Measurements from ENCODE around the gene ZSCAN16. TPM values are rescaled to one million over a fixed set of nuclear protein-coding genes. Genes with fewer than 3 reads are reported as not detected.
A peak's percentile ranks its signal among the peaks of the same experiment; 100 is the strongest.
"Not testable (repeated sequence)": the region's sequence is repeated elsewhere in the genome, so short reads cannot be mapped to it uniquely, and the experiment has no call there.

The ZSCAN16 gene
- 10 to 100 TPM in 1 of 3 donors, 1 to 10 TPM in 2; 5.8 to 15.6 (median 9.3) TPM for polyA plus RNA-seq

GRCh38 chr6:28124350-28124970 is at the start of gene ZSCAN16:
TSS of gene ZSCAN16 (plus strand) at chr6:28124609. CDS start at chr6:28125444, 835 bp downstream.
- peak; percentile 73 to 81 (median 78) for DNase-seq
- Mint-ChIP-seq H3K27ac (peak within 1 kb of the TSS; percentile 89 to 98 (median 96)), H3K4me3 (peak within 1 kb of the TSS; percentile 95 to 99 (median 97)), H3K27me3 (ENCODE audit: low read depth in 3 of 3) (no peaks in the 10 kb centered on the region), H3K4me1 (peaks cover 33 to 52% of the 10 kb centered on the region in 2 donors), H3K36me3 (peaks cover 15 to 28% (median 21%) of the 10 kb centered on the region in 3 donors), H3K9me3 (no peaks in the 10 kb centered on the region)

- Mint-ChIP-seq H3K27me3 (ENCODE audit: low read depth in 3 of 3) (peaks cover 15 to 30% (median 20%) of the 10 kb centered on the region in 3 donors), H3K36me3 (no peaks in the 10 kb centered on the region), H3K4me3 (peak overlapping the region in 1 of 5 donors; percentile 42), H3K9me3 (no peaks in the 10 kb centered on the region), H3K27ac (no peak overlapping the region), H3K4me1 (peaks cover 22 to 23% of the 10 kb centered on the region in 2 donors)
- DNase-seq: no peak
Measured at GRCh38 chr6:28078050-28078449, 46.4 kb upstream of the ZSCAN16 start.

- H3K27ac Mint-ChIP-seq: peak overlapping the region in 1 of 6 donors; percentile 99
- DNase-seq: no peak
- peak overlapping the region in 4 of 5 donors; percentile 28 to 99 (median 74) for H3K4me3 Mint-ChIP-seq
- peaks cover 22 to 23% of the 10 kb centered on the region in 2 donors for H3K4me1 Mint-ChIP-seq
- peaks cover 18 to 33% (median 20%) of the 10 kb centered on the region in 3 donors for H3K27me3 Mint-ChIP-seq (ENCODE audit: low read depth in 3 of 3)
- no peaks in the 10 kb centered on the region for H3K9me3 Mint-ChIP-seq
- H3K36me3 Mint-ChIP-seq: no peaks in the 10 kb centered on the region
Measured at GRCh38 chr6:28078836-28079235, 45.6 kb upstream of the ZSCAN16 start.

- Mint-ChIP-seq H3K4me3 (peak within 1 kb of the TSS; percentile 97 to 100 (median 99)), H3K27ac (peak within 1 kb of the TSS; percentile 83 to 99 (median 99)), H3K4me1 (peaks cover 22 to 23% of the 10 kb centered on the region in 2 donors), H3K27me3 (ENCODE audit: low read depth in 3 of 3) (peaks cover 18 to 33% (median 20%) of the 10 kb centered on the region in 3 donors)
- H3K9me3 Mint-ChIP-seq, H3K36me3 Mint-ChIP-seq, DNase-seq: not testable (repeated sequence)
Measured at GRCh38 chr6:28080381-28080630, 44.1 kb upstream of the ZSCAN16 start, which contains the start of gene ZNF165. TSS of gene ZNF165 (plus strand) at chr6:28080568. CDS start at chr6:28085481, 4,913 bp downstream.

GRCh38 chr6:28080631-28081485 is 43.6 kb upstream of the ZSCAN16 start:
- Mint-ChIP-seq H3K36me3 (peaks cover 0 to 4% (median 0%) of the 10 kb centered on the region in 3 donors), H3K9me3 (no peaks in the 10 kb centered on the region), H3K27me3 (ENCODE audit: low read depth in 3 of 3) (peaks cover 18 to 30% (median 20%) of the 10 kb centered on the region in 3 donors), H3K4me3 (peak overlapping the region; percentile 97 to 100 (median 99)), H3K4me1 (peaks cover 22 to 23% of the 10 kb centered on the region in 2 donors), H3K27ac (peak overlapping the region; percentile 83 to 99 (median 99))
- peak; percentile 89 to 94 (median 93) for DNase-seq

GRCh38 chr6:28081486-28081751 is 43.0 kb upstream of the ZSCAN16 start:
- peak; percentile 54 to 69 (median 67) for DNase-seq
- Mint-ChIP-seq H3K4me3 (peak overlapping the region; percentile 97 to 100 (median 99)), H3K9me3 (no peaks in the 10 kb centered on the region), H3K27ac (peak overlapping the region; percentile 83 to 99 (median 99)), H3K36me3 (peaks cover 0 to 6% (median 0%) of the 10 kb centered on the region in 3 donors), H3K4me1 (peaks cover 22 to 23% of the 10 kb centered on the region in 2 donors), H3K27me3 (ENCODE audit: low read depth in 3 of 3) (peaks cover 18 to 28% (median 20%) of the 10 kb centered on the region in 3 donors)

GRCh38 chr6:28082939-28083338 is 41.5 kb upstream of the ZSCAN16 start:
- peaks cover 5 to 10% (median 6%) of the 10 kb centered on the region in 3 donors for H3K36me3 Mint-ChIP-seq
- DNase-seq: no peak
- peaks cover 22 to 23% of the 10 kb centered on the region in 2 donors for H3K4me1 Mint-ChIP-seq
- H3K9me3 Mint-ChIP-seq: peaks cover 0 to 5% (median 0%) of the 10 kb centered on the region in 6 donors
- H3K27me3 Mint-ChIP-seq (ENCODE audit: low read depth in 3 of 3): peaks cover 18 to 28% (median 20%) of the 10 kb centered on the region in 3 donors
- H3K27ac Mint-ChIP-seq: peak overlapping the region in 4 of 6 donors; percentile 51 to 99 (median 89)
- no peak overlapping the region for H3K4me3 Mint-ChIP-seq

GRCh38 chr6:28089054-28089453 is 35.4 kb upstream of the ZSCAN16 start:
- Mint-ChIP-seq H3K27ac (no peak overlapping the region), H3K4me1 (peaks cover 7 to 15% of the 10 kb centered on the region in 2 donors), H3K36me3 (peaks cover 23 to 32% (median 24%) of the 10 kb centered on the region in 3 donors), H3K27me3 (ENCODE audit: low read depth in 3 of 3) (peaks cover 0 to 21% (median 6%) of the 10 kb centered on the region in 3 donors), H3K9me3 (peaks cover 5 to 31% (median 13%) of the 10 kb centered on the region in 6 donors), H3K4me3 (no peak overlapping the region)
- no peak for DNase-seq

GRCh38 chr6:28090917-28091586 is 33.4 kb upstream of the ZSCAN16 start:
- H3K27me3 Mint-ChIP-seq (ENCODE audit: low read depth in 3 of 3): peaks cover 0 to 23% (median 6%) of the 10 kb centered on the region in 3 donors
- peaks cover 23 to 29% (median 24%) of the 10 kb centered on the region in 3 donors for H3K36me3 Mint-ChIP-seq
- no peak for DNase-seq
- peaks cover 7 to 15% of the 10 kb centered on the region in 2 donors for H3K4me1 Mint-ChIP-seq
- H3K27ac Mint-ChIP-seq: no peak overlapping the region
- peak overlapping the region in 2 of 5 donors; percentile 28 to 49 for H3K4me3 Mint-ChIP-seq
- H3K9me3 Mint-ChIP-seq: peaks cover 5 to 31% (median 13%) of the 10 kb centered on the region in 6 donors

GRCh38 chr6:28102222-28102621 is 22.2 kb upstream of the ZSCAN16 start:
- not testable (repeated sequence) for DNase-seq, H3K9me3 Mint-ChIP-seq, H3K36me3 Mint-ChIP-seq, H3K27ac Mint-ChIP-seq
- H3K4me1 Mint-ChIP-seq: peaks cover 13 to 15% of the 10 kb centered on the region in 2 donors
- peak overlapping the region in 1 of 5 donors; percentile 18 for H3K4me3 Mint-ChIP-seq
- H3K27me3 Mint-ChIP-seq (ENCODE audit: low read depth in 3 of 3): peaks cover 2 to 14% (median 7%) of the 10 kb centered on the region in 3 donors

- Mint-ChIP-seq H3K27ac (peak overlapping the region in 1 of 6 donors; percentile 23), H3K4me1 (peaks cover 13 to 15% of the 10 kb centered on the region in 2 donors), H3K4me3 (peak overlapping the region in 3 of 5 donors; percentile 12 to 37 (median 19)), H3K27me3 (ENCODE audit: low read depth in 3 of 3) (peaks cover 2 to 14% (median 9%) of the 10 kb centered on the region in 3 donors)
- H3K36me3 Mint-ChIP-seq, DNase-seq, H3K9me3 Mint-ChIP-seq: not testable (repeated sequence)
Measured at GRCh38 chr6:28102699-28103098, 21.7 kb upstream of the ZSCAN16 start.

GRCh38 chr6:28104392-28105244 is 19.8 kb upstream of the ZSCAN16 start:
- peak overlapping the region; percentile 89 to 94 (median 89) for H3K4me3 Mint-ChIP-seq
- H3K36me3 Mint-ChIP-seq: peaks cover 0 to 7% (median 4%) of the 10 kb centered on the region in 3 donors
- H3K27ac Mint-ChIP-seq: peak overlapping the region; percentile 86 to 92 (median 92)
- H3K9me3 Mint-ChIP-seq: no peaks in the 10 kb centered on the region
- peak; percentile 77 to 83 (median 81) for DNase-seq
- H3K27me3 Mint-ChIP-seq (ENCODE audit: low read depth in 3 of 3): peaks cover 3 to 23% (median 10%) of the 10 kb centered on the region in 3 donors
- H3K4me1 Mint-ChIP-seq: peaks cover 13 to 15% of the 10 kb centered on the region in 2 donors
